NCI-H748 (cell line): ENCODE results near the gene RIMBP2.

ENCODE experiments used
- DNase-seq: peaks from one replicate; lab custom pipeline; 2025; ENCODE audit not compliant: unreplicated experiment; lab: John Stamatoyannopoulos, UW

The RIMBP2 gene

GRCh38 chr12:130555221-130555620 lies 160.9 kb downstream of the RIMBP2 start:
- DNase-seq = no peak

- DNase-seq = no peak
Observed at GRCh38 chr12:130552483-130552996, 163.6 kb downstream of the RIMBP2 start.

- DNase-seq = no peak
Observed at GRCh38 chr12:130549361-130549760, 166.7 kb downstream of the RIMBP2 start.

- DNase-seq = no peak
Observed at GRCh38 chr12:130547480-130548155, 168.5 kb downstream of the RIMBP2 start.

- no peak for DNase-seq
Observed at GRCh38 chr12:130546494-130546893, 169.6 kb downstream of the RIMBP2 start.

- DNase-seq = no peak
Observed at GRCh38 chr12:130545475-130545874, 170.6 kb downstream of the RIMBP2 start.

GRCh38 chr12:130540376-130540775 lies 175.7 kb downstream of the RIMBP2 start:
- DNase-seq = no peak

GRCh38 chr12:130538343-130539095 lies 177.6 kb downstream of the RIMBP2 start:
- no peak for DNase-seq

GRCh38 chr12:130537655-130538054 lies 178.4 kb downstream of the RIMBP2 start:
- peak; percentile 20 for DNase-seq

GRCh38 chr12:130537051-130537450 lies 179.0 kb downstream of the RIMBP2 start:
- peak; percentile 10 for DNase-seq

GRCh38 chr12:130530429-130530828 lies 185.7 kb downstream of the RIMBP2 start:
- DNase-seq = no peak

GRCh38 chr12:130529781-130530180 lies 186.3 kb downstream of the RIMBP2 start:
- DNase-seq = no peak

- no peak for DNase-seq
Observed at GRCh38 chr12:130527239-130527638, 188.9 kb downstream of the RIMBP2 start.

- no peak for DNase-seq
Observed at GRCh38 chr12:130526813-130527212, 189.3 kb downstream of the RIMBP2 start.

GRCh38 chr12:130525384-130526172 lies 190.5 kb downstream of the RIMBP2 start:
- no peak for DNase-seq

GRCh38 chr12:130524759-130525158 lies 191.3 kb downstream of the RIMBP2 start:
- no peak for DNase-seq

GRCh38 chr12:130523863-130524614 lies 192.1 kb downstream of the RIMBP2 start:
- DNase-seq = no peak

GRCh38 chr12:130523208-130523607 lies 192.9 kb downstream of the RIMBP2 start:
- no peak for DNase-seq

GRCh38 chr12:130522244-130522834 lies 193.8 kb downstream of the RIMBP2 start:
- DNase-seq = no peak

- no peak for DNase-seq
Observed at GRCh38 chr12:130521375-130522124, 194.5 kb downstream of the RIMBP2 start.
